ENCODE data around the gene ACAA2. TPM values are rescaled to one million over a fixed set of nuclear protein-coding genes. Genes with fewer than 3 reads are reported as not detected.

The ACAA2 gene
- polyA plus RNA-seq, 3 donors, result 251 to 276 (median 271) TPM

- DNase-seq (ENCODE audit: extremely low read depth in 1 of 11, low read depth in 9 of 11, low spot score in 4 of 11), result no peak
Measured at GRCh38 chr18:49757513-49758262, 55.6 kb downstream of the ACAA2 start.

GRCh38 chr18:49756671-49757362 is 56.5 kb downstream of the ACAA2 start:
- no peak for DNase-seq (ENCODE audit: extremely low read depth in 1 of 11, low read depth in 9 of 11, low spot score in 4 of 11)

- DNase-seq (ENCODE audit: extremely low read depth in 1 of 11, low read depth in 9 of 11, low spot score in 4 of 11), result no peak
Measured at GRCh38 chr18:49756135-49756534, 57.2 kb downstream of the ACAA2 start.

GRCh38 chr18:49755489-49755888 is 57.8 kb downstream of the ACAA2 start:
- DNase-seq (ENCODE audit: extremely low read depth in 1 of 11, low read depth in 9 of 11, low spot score in 4 of 11), result no peak

GRCh38 chr18:49754866-49755265 is 58.5 kb downstream of the ACAA2 start:
- DNase-seq (ENCODE audit: extremely low read depth in 1 of 11, low read depth in 9 of 11, low spot score in 4 of 11), result no peak

GRCh38 chr18:49753643-49754042 is 59.7 kb downstream of the ACAA2 start:
- DNase-seq (ENCODE audit: extremely low read depth in 1 of 11, low read depth in 9 of 11, low spot score in 4 of 11), result no peak

GRCh38 chr18:49752095-49752457 is 61.3 kb downstream of the ACAA2 start:
- DNase-seq (ENCODE audit: extremely low read depth in 1 of 11, low read depth in 9 of 11, low spot score in 4 of 11), result no peak

- no peak for DNase-seq (ENCODE audit: extremely low read depth in 1 of 11, low read depth in 9 of 11, low spot score in 4 of 11)
Measured at GRCh38 chr18:49751427-49752094, 61.8 kb downstream of the ACAA2 start.

GRCh38 chr18:49749563-49749962 is 63.8 kb downstream of the ACAA2 start:
- DNase-seq (ENCODE audit: extremely low read depth in 1 of 11, low read depth in 9 of 11, low spot score in 4 of 11), result no peak

GRCh38 chr18:49747876-49748275 is 65.5 kb downstream of the ACAA2 start:
- DNase-seq (ENCODE audit: extremely low read depth in 1 of 11, low read depth in 9 of 11, low spot score in 4 of 11), result no peak

- DNase-seq (ENCODE audit: extremely low read depth in 1 of 11, low read depth in 9 of 11, low spot score in 4 of 11), result no peak
Measured at GRCh38 chr18:49745045-49746014, 68.0 kb downstream of the ACAA2 start.

- DNase-seq (ENCODE audit: extremely low read depth in 1 of 11, low read depth in 9 of 11, low spot score in 4 of 11), result no peak
Measured at GRCh38 chr18:49744376-49745008, 68.8 kb downstream of the ACAA2 start.

GRCh38 chr18:49743117-49743567 is 70.2 kb downstream of the ACAA2 start:
- DNase-seq (ENCODE audit: extremely low read depth in 1 of 11, low read depth in 9 of 11, low spot score in 4 of 11), result no peak

GRCh38 chr18:49742316-49743116 is 70.8 kb downstream of the ACAA2 start:
- no peak for DNase-seq (ENCODE audit: extremely low read depth in 1 of 11, low read depth in 9 of 11, low spot score in 4 of 11)

GRCh38 chr18:49739275-49739674 is 74.1 kb downstream of the ACAA2 start:
- no peak for DNase-seq (ENCODE audit: extremely low read depth in 1 of 11, low read depth in 9 of 11, low spot score in 4 of 11)

- DNase-seq (ENCODE audit: extremely low read depth in 1 of 11, low read depth in 9 of 11, low spot score in 4 of 11), result no peak
Measured at GRCh38 chr18:49738721-49739120, 74.6 kb downstream of the ACAA2 start.

GRCh38 chr18:49734836-49735235 is 78.5 kb downstream of the ACAA2 start:
- no peak for DNase-seq (ENCODE audit: extremely low read depth in 1 of 11, low read depth in 9 of 11, low spot score in 4 of 11)

Measured in renal cortex interstitium (tissue), 11 donors.